Chondrocyte (in vitro differentiated cells): ENCODE results near the gene DDX17. TPM values are rescaled to one million over a fixed set of nuclear protein-coding genes. Genes with fewer than 3 reads are reported as not detected.

Source experiments
- DNase-seq: peaks from one replicate; pipeline ENCODE4 v3.0.0; 2021; ENCODE audit warnings: mixed read lengths, low spot score
- H3K27ac Mint-ChIP-seq: one replicate; pipeline ENCODE4 v1.8.0; 2021; ENCODE audit warnings: mild to moderate bottlenecking, moderate library complexity, mixed read lengths; ENCODE audit not compliant: unreplicated experiment
- H3K27me3 Mint-ChIP-seq: 2 replicates; pipeline ENCODE4 v1.8.0; 2021; ENCODE audit warnings: low read depth, mixed read lengths
- H3K36me3 Mint-ChIP-seq: 2 replicates; pipeline ENCODE4 v1.8.0; 2021; ENCODE audit warnings: low read depth, mixed read lengths
- H3K4me1 Mint-ChIP-seq: 2 replicates; pipeline ENCODE4 v1.8.0; 2021; ENCODE audit warnings: low read depth, mild to moderate bottlenecking, mixed read lengths
- H3K4me3 Mint-ChIP-seq: one replicate; pipeline ENCODE4 v1.8.0; 2021; ENCODE audit warnings: mild to moderate bottlenecking, moderate library complexity, mixed read lengths; ENCODE audit not compliant: unreplicated experiment
- H3K9me3 Mint-ChIP-seq: 2 replicates; pipeline ENCODE4 v1.8.0; 2021; ENCODE audit warnings: low read depth, mixed read lengths
- CTCF ChIP-seq: fragments of 200-600 bp; sonication (generic); IDR thresholded peaks from 2 replicates; pipeline ENCODE4 v1.5.0; 2021; ENCODE audit warnings: antibody characterized with exemption, mild to moderate bottlenecking, moderate library complexity
- total RNA-seq: library from RNA; stranded (reverse); gene quantifications from 3 replicates; pipeline ENCODE4 v1.2.1, GENCODE V29; 2021

DDX17 gene
- total RNA-seq, 1 donor from 2014 or later, result 321 TPM

GRCh38 chr22:38487946-38488345 lies 18.2 kb downstream of the DDX17 start:
- H3K9me3 Mint-ChIP-seq, result no peaks in the 10 kb centered on the region
- peaks cover 62% of the 10 kb centered on the region for H3K36me3 Mint-ChIP-seq
- no peaks in the 10 kb centered on the region for H3K27me3 Mint-ChIP-seq
- H3K4me1 Mint-ChIP-seq, result peaks cover 21% of the 10 kb centered on the region
- no peak overlapping the region for H3K4me3 Mint-ChIP-seq
- no peak for DNase-seq
- H3K27ac Mint-ChIP-seq, result peak overlapping the region; percentile 68
- TF ChIP-seq CTCF, result no peak

- H3K27ac Mint-ChIP-seq, result peak overlapping the region; percentile 17
Measured at GRCh38 chr22:38485783-38486182, 20.3 kb downstream of the DDX17 start.

GRCh38 chr22:38484244-38484643 lies 21.9 kb downstream of the DDX17 start:
- DNase-seq, result no peak
- H3K27ac Mint-ChIP-seq, result peak overlapping the region; percentile 46
- no peaks in the 10 kb centered on the region for H3K9me3 Mint-ChIP-seq
- H3K4me3 Mint-ChIP-seq, result no peak overlapping the region
- peaks cover 53% of the 10 kb centered on the region for H3K36me3 Mint-ChIP-seq
- H3K4me1 Mint-ChIP-seq, result peaks cover 27% of the 10 kb centered on the region
- TF ChIP-seq CTCF, result no peak
- H3K27me3 Mint-ChIP-seq, result no peaks in the 10 kb centered on the region

More at GRCh38 chr22:38485783-38486182, 20.3 kb downstream of the DDX17 start:
- Mint-ChIP-seq H3K27me3 (no peaks in the 10 kb centered on the region), H3K36me3 (peaks cover 68% of the 10 kb centered on the region), H3K4me3 (no peak overlapping the region), H3K4me1 (peaks cover 26% of the 10 kb centered on the region), H3K9me3 (no peaks in the 10 kb centered on the region)
- TF ChIP-seq CTCF, result no peak
- no peak for DNase-seq

GRCh38 chr22:38482662-38483308 lies 23.3 kb downstream of the DDX17 start:
- peak overlapping the region; percentile 8 for H3K27ac Mint-ChIP-seq
- no peak for DNase-seq
- no peaks in the 10 kb centered on the region for H3K27me3 Mint-ChIP-seq
- peaks cover 48% of the 10 kb centered on the region for H3K36me3 Mint-ChIP-seq
- H3K9me3 Mint-ChIP-seq, result no peaks in the 10 kb centered on the region
- H3K4me3 Mint-ChIP-seq, result no peak overlapping the region
- H3K4me1 Mint-ChIP-seq, result peaks cover 29% of the 10 kb centered on the region
- no peak for TF ChIP-seq CTCF

- no peak for TF ChIP-seq CTCF
- H3K4me3 Mint-ChIP-seq, result no peak overlapping the region
- no peak for DNase-seq
- peaks cover 50% of the 10 kb centered on the region for H3K36me3 Mint-ChIP-seq
- H3K9me3 Mint-ChIP-seq, result no peaks in the 10 kb centered on the region
- no peaks in the 10 kb centered on the region for H3K27me3 Mint-ChIP-seq
- H3K4me1 Mint-ChIP-seq, result peaks cover 33% of the 10 kb centered on the region
- peak overlapping the region; percentile 64 for H3K27ac Mint-ChIP-seq
Measured at GRCh38 chr22:38481871-38482332, 24.2 kb downstream of the DDX17 start.
